Heart right ventricle (tissue), 16 donors: Measurements from ENCODE around the gene ALPK1. TPM values are rescaled to one million over a fixed set of nuclear protein-coding genes. Genes with fewer than 3 reads are reported as not detected.

Experiments used
- ATAC-seq, 8 donors: fragments of 200-7000 bp; cut with Tn5 transposase; one replicate each; pipeline ENCODE4 v1.9.1; 2020; ENCODE audit warnings: mild to moderate bottlenecking in 8 of 8, moderate library complexity in 8 of 8, moderate number of reproducible peaks in 1 of 8
- DNase-seq, 2 donors: peaks; one replicate each; pipeline ENCODE4 v3.0.0-alpha.2; 2020
- H3K27ac ChIP-seq, 10 donors: fragments of 200-600 bp; sonication (generic) in 2 of 10; one replicate each; pipeline versions ENCODE4 v1.5.0 to v1.8.0; 2020 to 2022; ENCODE audit warnings: mild to moderate bottlenecking in 3 of 10
- H3K27me3 ChIP-seq, 7 donors: fragments of 200-600 bp; one replicate each; pipeline ENCODE4 v1.8.0; 2021 to 2022; ENCODE audit warnings: mild to moderate bottlenecking in 2 of 7
- H3K36me3 ChIP-seq, 9 donors: fragments of 200-600 bp; sonication (generic) in 1 of 9; one replicate each; pipeline versions ENCODE4 v1.5.0 to v1.8.0; 2020 to 2022; ENCODE audit warnings: mild to moderate bottlenecking in 2 of 9
- H3K4me1 ChIP-seq, 9 donors: fragments of 200-600 bp; sonication (generic) in 1 of 9; one replicate each; pipeline versions ENCODE4 v1.5.0 to v1.8.0; 2020 to 2022; ENCODE audit warnings: mild to moderate bottlenecking in 4 of 9
- H3K4me3 ChIP-seq, 10 donors: fragments of 200-600 bp; sonication (generic) in 2 of 10; one replicate each; pipeline versions ENCODE4 v1.5.0 to v1.8.0; 2020 to 2022; ENCODE audit warnings: mild to moderate bottlenecking in 7 of 10, moderate library complexity in 2 of 10
- H3K9me3 ChIP-seq, 11 donors: fragments of 200-600 bp in 10 of 11; sonication (generic) in 2 of 11; one replicate each; pipeline versions ENCODE4 v1.5.0 to v1.8.0; 2013 to 2022; ENCODE audit warnings: mild to moderate bottlenecking in 2 of 11, control low read depth in 1 of 11, moderate library complexity in 1 of 11
- WGBS, 2 donors: extraction: QIAGEN DNeasy Blood & Tissue Kit; methylation state at CpG; one replicate each; pipeline ENCODE4 v1.1.7; 2013; ENCODE audit warnings: inconsistent platforms in 1 of 2; 5-methylcytosine and 5-hydroxymethylcytosine counted together
- intact Hi-C, 10 donors: fragments of 100-400 bp; cut with DNase I; formaldehyde crosslinking; loops; one replicate each; pipeline versions ENCODE4 v1.11.1 to v1.14.2; 2022
- polyA plus RNA-seq, 2 donors: library from polyadenylated mRNA; stranded (reverse); fragments of 200-250 nt; gene quantifications; one replicate each; pipeline ENCODE4 v1.2.3, GENCODE V29; 2013
- total RNA-seq, 10 donors: library from RNA; stranded (reverse); fragmentation: NEBNext Ultra II Directional in 3 of 10; extraction: Animal tissue kit (Norgen Biotek cat#: 25700) in 3 of 10; gene quantifications; one replicate each; pipeline versions ENCODE4 v1.2.1 to v1.2.4, GENCODE V29; 2021 to 2023
- TF ChIP-seq, protein P1 (sequence below), 9 donors: fragments of 200-600 bp; sonication (generic) in 2 of 9; IDR thresholded peaks; one replicate each; pipeline versions ENCODE4 v1.5.0 to v1.8.0; 2021 to 2022; ENCODE audit warnings: antibody characterized with exemption in 9 of 9, mild to moderate bottlenecking in 5 of 9, moderate library complexity in 1 of 9
- donor health status: Arrhythmogenic right ventricular cardiomyopathy.
- donor health status: ischemic (EF 13 %, LVEDD 7.1; RV severe dilation, severe dysfunction).
- donor health status: healthy with polysubstance abuse.
- donor health status: DM: no; HTN: yes; CAD: no.
- donor health status: DM: no; HTN: no; CAD: no.
- donor health status: ischemic (EF 25% LVEDD 6.9; RV normal size, moderate dysfunction).
- donor health status: ischemic (EF 25% LVEDD 5.7; RV mildly dilated, moderate dysfunction).
- donor health status: healthy.
- donor health status: DM: yes; HTN: yes; CAD: no.
- donor health status: Ischemic cardiomyopathy.
- donor health status: ischemic (EF 35%, LVEDD 5.7; RV mildly dilated, moderate dysfunction).
- donor health status: nonischemic (EF 11% LVEDD 7.7; RV severe dilation, severe dysfunction).
- donor health status: DM: yes; HTN: yes; CAD: no.
- donor health status: PGD.
- donor health status: ischemic (EF 29% LVEDD 5.4; RV normal size, mild dysfunction).
- donor health status: nonischemic (EF 23%, LVEDD 6.1; RV moderate dilation, normal function).

ALPK1 gene
- total and polyA plus RNA-seq, 12 donors: 1.1 to 11.0 (median 4.4) TPM

- TF ChIP-seq, protein P1, sequence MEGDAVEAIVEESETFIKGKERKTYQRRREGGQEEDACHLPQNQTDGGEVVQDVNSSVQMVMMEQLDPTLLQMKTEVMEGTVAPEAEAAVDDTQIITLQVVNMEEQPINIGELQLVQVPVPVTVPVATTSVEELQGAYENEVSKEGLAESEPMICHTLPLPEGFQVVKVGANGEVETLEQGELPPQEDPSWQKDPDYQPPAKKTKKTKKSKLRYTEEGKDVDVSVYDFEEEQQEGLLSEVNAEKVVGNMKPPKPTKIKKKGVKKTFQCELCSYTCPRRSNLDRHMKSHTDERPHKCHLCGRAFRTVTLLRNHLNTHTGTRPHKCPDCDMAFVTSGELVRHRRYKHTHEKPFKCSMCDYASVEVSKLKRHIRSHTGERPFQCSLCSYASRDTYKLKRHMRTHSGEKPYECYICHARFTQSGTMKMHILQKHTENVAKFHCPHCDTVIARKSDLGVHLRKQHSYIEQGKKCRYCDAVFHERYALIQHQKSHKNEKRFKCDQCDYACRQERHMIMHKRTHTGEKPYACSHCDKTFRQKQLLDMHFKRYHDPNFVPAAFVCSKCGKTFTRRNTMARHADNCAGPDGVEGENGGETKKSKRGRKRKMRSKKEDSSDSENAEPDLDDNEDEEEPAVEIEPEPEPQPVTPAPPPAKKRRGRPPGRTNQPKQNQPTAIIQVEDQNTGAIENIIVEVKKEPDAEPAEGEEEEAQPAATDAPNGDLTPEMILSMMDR (IDR thresholded peaks at IDR 0.05): no peak
- no peaks in the 10 kb centered on the region for H3K4me1 ChIP-seq
- DNase-seq (no peak), ATAC-seq (no peak)
- peaks cover 0 to 31% (median 18%) of the 10 kb centered on the region in 11 donors for H3K9me3 ChIP-seq
- WGBS, 2 donors: 68 to 76% methylated on average over 8 of the region's 8 CpGs
- H3K27ac ChIP-seq: no peak overlapping the region
- H3K4me3 ChIP-seq: no peak overlapping the region
- peaks cover 0 to 17% (median 0%) of the 10 kb centered on the region in 9 donors for H3K36me3 ChIP-seq
- intact Hi-C loops: no loop called here
- no peaks in the 10 kb centered on the region for H3K27me3 ChIP-seq
These were observed 151.3 kb downstream of the ALPK1 start for GRCh38 chr4:112448306-112449132.

DNA sequence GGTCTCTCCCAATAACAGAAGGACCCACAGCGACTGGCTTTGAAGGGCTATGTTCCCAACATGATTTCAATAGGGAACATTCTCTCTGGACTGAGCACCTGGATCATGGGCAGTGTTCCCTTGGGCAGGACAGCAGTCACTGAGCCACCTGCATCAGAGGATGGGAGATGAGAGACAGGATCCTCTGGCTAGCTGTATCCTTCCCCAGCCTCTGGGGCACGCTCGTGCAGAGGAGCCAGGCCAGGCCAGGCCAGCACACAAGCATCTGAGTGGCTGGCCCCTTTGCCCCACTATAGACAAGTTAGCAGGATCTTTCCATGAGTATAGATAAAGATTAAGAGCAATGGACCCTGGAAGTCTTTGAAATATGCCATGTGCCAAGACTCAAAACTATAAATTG is 152.5 kb downstream of the ALPK1 start:
- Histone ChIP-seq H3K36me3 (peaks cover 0 to 13% (median 0%) of the 10 kb centered on the region in 9 donors), H3K27me3 (no peaks in the 10 kb centered on the region), H3K4me1 (no peaks in the 10 kb centered on the region), H3K4me3 (no peak overlapping the region), H3K9me3 (peaks cover 0 to 23% (median 14%) of the 10 kb centered on the region in 11 donors), H3K27ac (no peak overlapping the region)
- ATAC-seq: no peak
- intact Hi-C loops: no loop called here
- no peak for DNase-seq
- TF ChIP-seq, protein P1 (IDR thresholded peaks at IDR 0.05): no peak
- 80 to 92% methylated on average over 3 of the region's 3 CpGs for WGBS, 2 donors

GRCh38 chr4:112451104-112451503 is 153.9 kb downstream of the ALPK1 start:
- intact Hi-C loops: no loop called here
- 71 to 76% methylated on average over 4 of the region's 4 CpGs for WGBS, 2 donors
- Histone ChIP-seq H3K36me3 (peaks cover 0 to 6% (median 0%) of the 10 kb centered on the region in 9 donors), H3K4me1 (no peaks in the 10 kb centered on the region), H3K4me3 (no peak overlapping the region), H3K27me3 (no peaks in the 10 kb centered on the region), H3K27ac (no peak overlapping the region), H3K9me3 (peaks cover 0 to 10% (median under 1%) of the 10 kb centered on the region in 11 donors)
- TF ChIP-seq, protein P1 (IDR thresholded peaks at IDR 0.05): no peak
- no peak for ATAC-seq
- DNase-seq: no peak

DNA sequence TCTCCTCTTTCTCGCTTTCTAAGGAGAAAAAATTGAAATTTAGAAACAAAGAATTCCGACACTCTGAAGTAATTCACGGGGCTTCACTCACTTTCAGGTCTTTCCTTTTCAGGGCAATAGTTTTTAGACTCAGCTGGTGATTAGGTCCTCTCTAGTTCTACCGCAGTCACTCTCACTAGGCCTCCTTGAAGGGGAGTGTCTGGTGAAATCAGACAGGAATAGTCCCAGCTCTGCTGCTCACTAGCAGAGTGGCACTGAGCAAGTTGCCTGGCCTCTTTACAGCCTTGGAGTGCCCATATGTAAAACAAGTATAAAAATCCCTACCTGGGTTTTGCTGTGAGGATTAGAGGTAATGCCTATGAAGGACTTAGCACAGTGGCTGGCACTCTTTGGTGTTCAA is 154.7 kb downstream of the ALPK1 start:
- intact Hi-C loops: no loop called here
- Histone ChIP-seq H3K27me3 (no peaks in the 10 kb centered on the region), H3K4me3 (no peak overlapping the region), H3K4me1 (no peaks in the 10 kb centered on the region), H3K9me3 (peaks cover 0 to 5% (median 0%) of the 10 kb centered on the region in 11 donors), H3K36me3 (no peaks in the 10 kb centered on the region), H3K27ac (no peak overlapping the region)
- TF ChIP-seq, protein P1 (IDR thresholded peaks at IDR 0.05): no peak
- 65 to 69% methylated on average over 4 of the region's 4 CpGs for whole genome bisulfite sequencing, 2 donors
- DNase-seq: no peak
- ATAC-seq: no peak
